KMS-11 (cell line): Measurements from ENCODE around the gene KRTAP19-8.

ENCODE experiments used
- H2AFZ ChIP-seq: fragments of 200-600 bp; sonication (generic); 2 replicates; pipeline ENCODE4 v1.6.1; 2016; ENCODE audit warnings: antibody characterized with exemption, mixed run types, low read depth
- H3K27ac ChIP-seq: fragments of 200-600 bp; sonication (generic); 2 replicates; pipeline ENCODE4 v1.6.1; 2016; ENCODE audit warnings: mild to moderate bottlenecking, mixed run types
- H3K27me3 ChIP-seq: fragments of 200-600 bp; sonication (generic); 2 replicates; pipeline ENCODE4 v1.6.1; 2017; ENCODE audit warnings: mild to moderate bottlenecking, low read depth, mixed run types, moderate library complexity; ENCODE audit not compliant: insufficient read depth
- H3K36me3 ChIP-seq: fragments of 200-600 bp; sonication (generic); 2 replicates; pipeline ENCODE4 v1.6.1; 2017; ENCODE audit warnings: mild to moderate bottlenecking, mixed run types; ENCODE audit not compliant: insufficient read depth
- H3K4me1 ChIP-seq: fragments of 200-600 bp; sonication (generic); 2 replicates; pipeline ENCODE4 v1.6.1; 2016; ENCODE audit warnings: mild to moderate bottlenecking, low read depth, mixed run types; ENCODE audit not compliant: poor library complexity, severe bottlenecking
- H3K4me2 ChIP-seq: fragments of 200-600 bp; sonication (generic); 2 replicates; pipeline ENCODE4 v1.7.0; 2016; ENCODE audit warnings: mild to moderate bottlenecking, mixed run types
- H3K4me3 ChIP-seq: fragments of 200-600 bp; sonication (generic); IDR thresholded peaks from 2 replicates; pipeline ENCODE4 v1.6.1; 2017; ENCODE audit warnings: low read depth, low read length, mixed read lengths; ENCODE audit not compliant: insufficient read depth
- H3K79me2 ChIP-seq: fragments of 200-600 bp; sonication (generic); 2 replicates; pipeline ENCODE4 v1.6.1; 2016; ENCODE audit warnings: low read depth, mixed run types; ENCODE audit not compliant: insufficient read depth
- H3K9ac ChIP-seq: fragments of 200-600 bp; sonication (generic); 2 replicates; pipeline ENCODE4 v1.6.1; 2016; ENCODE audit warnings: mild to moderate bottlenecking, mixed run types
- H4K20me1 ChIP-seq: fragments of 200-600 bp; sonication (generic); 2 replicates; pipeline ENCODE4 v1.6.1; 2016; ENCODE audit warnings: mild to moderate bottlenecking, mixed run types; ENCODE audit not compliant: insufficient read depth
- CTCF ChIP-seq: fragments of 200-600 bp; sonication (generic); conservative IDR thresholded peaks from 2 replicates; pipeline ENCODE4 v1.6.1; 2017; ENCODE audit warnings: low read depth, mild to moderate bottlenecking, antibody characterized with exemption, low read length, moderate library complexity, mixed read lengths

KRTAP19-8 gene

GRCh38 chr21:31042080-31042464 lies 3.8 kb upstream of the KRTAP19-8 start:
- Histone ChIP-seq H3K27ac (peak overlapping the region; percentile 23; the same call in 1 of the 2 replicates), H3K9ac (no peak overlapping the region), H3K4me3 (no peak overlapping the region), H3K79me2 (no peaks in the 10 kb centered on the region), H3K4me2 (peak overlapping the region; percentile 27), H2AFZ (peak overlapping the region; percentile 13; the same call in 1 of the 2 replicates), H3K4me1 (peaks cover 23% of the 10 kb centered on the region), H3K27me3 (no peaks in the 10 kb centered on the region), H4K20me1 (no peaks in the 10 kb centered on the region), H3K36me3 (no peaks in the 10 kb centered on the region)
- TF ChIP-seq CTCF, result no peak

- TF ChIP-seq CTCF, result no peak
- Histone ChIP-seq H3K27ac (peak overlapping the region; percentile 23; the same call in 1 of the 2 replicates), H2AFZ (peak overlapping the region; percentile 13; the same call in 1 of the 2 replicates), H3K4me3 (no peak overlapping the region), H3K4me1 (peaks cover 23% of the 10 kb centered on the region), H4K20me1 (no peaks in the 10 kb centered on the region), H3K79me2 (no peaks in the 10 kb centered on the region), H3K36me3 (no peaks in the 10 kb centered on the region), H3K9ac (no peak overlapping the region), H3K27me3 (no peaks in the 10 kb centered on the region), H3K4me2 (peak overlapping the region; percentile 27; the same call in 1 of the 2 replicates)
Observed at GRCh38 chr21:31041295-31042079, 3.2 kb upstream of the KRTAP19-8 start.

GRCh38 chr21:31034378-31034777 lies 3.9 kb downstream of the KRTAP19-8 start:
- Histone ChIP-seq H3K4me3 (no peak overlapping the region), H2AFZ (no peak overlapping the region), H3K4me2 (no peak overlapping the region), H3K4me1 (no peaks in the 10 kb centered on the region), H3K27ac (no peak overlapping the region), H4K20me1 (no peaks in the 10 kb centered on the region), H3K9ac (no peak overlapping the region), H3K27me3 (no peaks in the 10 kb centered on the region), H3K79me2 (no peaks in the 10 kb centered on the region), H3K36me3 (no peaks in the 10 kb centered on the region)
- TF ChIP-seq CTCF, result no peak

GRCh38 chr21:31030367-31031106 lies 7.7 kb downstream of the KRTAP19-8 start:
- no peak overlapping the region for H3K9ac ChIP-seq
- no peak overlapping the region for H3K4me3 ChIP-seq
- no peak overlapping the region for H2AFZ ChIP-seq
- H3K4me2 ChIP-seq, result no peak overlapping the region
- H3K27ac ChIP-seq, result no peak overlapping the region
- H4K20me1 ChIP-seq, result no peaks in the 10 kb centered on the region
- no peaks in the 10 kb centered on the region for H3K27me3 ChIP-seq
- no peaks in the 10 kb centered on the region for H3K79me2 ChIP-seq
- no peaks in the 10 kb centered on the region for H3K36me3 ChIP-seq
- TF ChIP-seq CTCF, result no peak
- H3K4me1 ChIP-seq, result no peaks in the 10 kb centered on the region
